Activated T-cell treated with anti-CD3 and anti-CD28 coated beads, Interleukin-2, amount 50 U/mL, for 48 hours (primary cell): ENCODE results near the gene FAHD2A.
"Not testable (repeated sequence)": the region's sequence is repeated elsewhere in the genome, so short reads cannot be mapped to it uniquely, and the experiment has no call there.

ENCODE experiments used
- DNase-seq, 2 experiments: peaks; one replicate each; pipeline ENCODE4 v3.0.0-alpha.2; 2020

FAHD2A gene

DNA sequence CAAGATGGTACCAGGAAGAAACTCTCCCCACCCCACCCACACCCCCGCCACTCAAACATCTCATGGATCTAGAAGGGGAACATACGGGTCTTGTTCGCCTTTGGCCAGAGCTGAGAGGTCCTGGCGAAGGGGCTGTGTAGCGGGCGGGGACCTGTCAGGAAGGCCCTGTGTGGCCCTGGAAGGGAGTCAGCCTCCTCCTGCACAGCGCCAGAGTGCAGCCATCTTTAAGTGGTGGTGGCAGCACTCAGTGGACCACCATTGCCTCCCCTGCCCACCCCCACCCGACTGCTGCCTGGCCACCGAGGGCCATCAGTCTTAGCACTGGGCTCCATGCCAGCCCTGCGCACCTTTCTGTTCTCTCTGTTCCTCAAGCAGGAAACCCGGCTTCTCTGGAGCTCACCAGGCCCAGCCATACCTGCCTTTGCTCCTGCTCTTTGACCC, 11.6 kb upstream of the FAHD2A start:
- DNase-seq = no peak

DNA sequence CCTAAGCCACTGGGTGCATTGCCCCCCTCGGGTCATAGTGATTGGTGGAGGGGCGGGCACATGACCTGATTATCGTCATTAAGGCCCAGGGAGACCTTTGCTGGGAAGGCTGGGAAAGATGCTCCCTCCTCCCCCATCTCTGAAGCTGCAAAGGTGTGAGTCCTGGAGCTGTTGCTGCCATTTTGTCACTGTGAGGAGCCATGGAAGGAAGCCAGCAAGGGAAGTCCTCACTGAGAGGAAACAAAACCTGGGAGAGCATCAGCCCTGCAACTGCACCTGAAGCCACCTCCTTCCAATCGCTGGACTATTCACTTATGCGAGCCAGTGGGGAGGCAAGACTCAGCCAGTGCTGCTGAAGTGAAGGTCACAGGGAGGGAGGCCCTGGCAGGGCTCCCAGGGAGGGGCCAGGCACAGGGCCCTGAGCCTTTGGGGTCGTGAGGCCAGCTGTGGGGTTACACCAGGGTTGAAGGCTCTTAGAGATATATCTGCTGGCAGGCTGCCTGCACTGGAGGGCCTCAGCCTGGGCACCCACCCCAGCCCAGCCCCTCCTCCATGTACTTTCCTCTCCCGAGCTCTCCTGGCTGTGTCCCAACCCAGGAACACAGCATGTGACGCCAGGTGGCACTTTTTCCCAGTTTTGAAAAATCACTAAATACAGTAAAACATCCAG, 10.7 kb upstream of the FAHD2A start:
- DNase-seq = no peak

DNA sequence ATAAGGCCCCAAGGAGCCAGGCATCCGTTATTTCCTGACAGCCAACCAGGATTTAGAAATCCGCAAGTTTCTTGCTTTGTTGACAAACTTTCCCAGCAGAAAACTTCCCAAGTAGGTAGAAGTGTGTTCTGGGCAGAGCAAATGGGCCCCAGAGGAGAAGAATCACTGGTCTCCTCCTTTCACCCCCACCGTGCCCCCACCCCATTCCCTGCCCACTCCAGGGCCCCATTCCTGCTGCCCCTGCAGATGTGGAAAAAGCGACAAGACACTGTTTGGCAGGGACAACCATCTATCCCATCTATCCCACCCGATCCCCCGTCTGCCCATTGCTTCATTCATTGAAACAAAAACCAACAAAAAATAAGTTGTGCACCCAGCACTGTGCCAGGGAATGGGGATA, 10.2 kb upstream of the FAHD2A start:
- no peak for DNase-seq

DNA sequence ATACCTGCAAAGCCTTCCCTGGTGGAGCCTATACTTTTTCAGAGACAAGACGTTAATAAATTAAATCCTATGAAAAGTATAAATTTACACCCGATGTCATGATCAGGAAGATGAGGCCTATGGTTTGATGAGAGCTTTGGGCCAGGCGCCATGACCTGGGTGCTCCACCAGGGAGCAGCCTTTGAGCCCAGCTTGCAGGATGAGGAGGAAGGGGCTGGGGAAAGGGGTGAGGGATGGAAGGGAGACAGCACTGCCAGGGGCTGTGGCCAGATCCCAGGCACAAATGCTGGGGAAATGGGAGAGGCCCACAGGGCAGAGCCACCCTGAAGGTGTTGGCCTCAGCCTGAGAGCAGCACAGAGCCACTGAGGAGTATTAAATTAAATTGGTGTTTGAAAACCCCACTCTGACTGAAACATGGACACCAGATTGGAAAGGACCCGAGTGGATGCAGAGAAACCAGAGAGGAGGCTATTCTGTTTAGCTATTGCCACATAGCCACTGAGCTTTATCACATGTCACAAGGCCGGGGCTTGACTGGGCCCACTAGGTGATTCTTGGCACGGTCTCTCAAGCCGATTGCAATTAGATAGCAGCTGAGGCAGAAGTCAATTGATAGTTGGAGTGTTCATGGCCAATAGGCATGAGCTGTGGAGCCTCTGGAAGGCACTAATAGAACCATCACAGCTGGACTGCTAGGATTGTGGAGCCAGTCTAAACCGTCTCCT, 9.6 kb upstream of the FAHD2A start:
- DNase-seq = no peak

DNA sequence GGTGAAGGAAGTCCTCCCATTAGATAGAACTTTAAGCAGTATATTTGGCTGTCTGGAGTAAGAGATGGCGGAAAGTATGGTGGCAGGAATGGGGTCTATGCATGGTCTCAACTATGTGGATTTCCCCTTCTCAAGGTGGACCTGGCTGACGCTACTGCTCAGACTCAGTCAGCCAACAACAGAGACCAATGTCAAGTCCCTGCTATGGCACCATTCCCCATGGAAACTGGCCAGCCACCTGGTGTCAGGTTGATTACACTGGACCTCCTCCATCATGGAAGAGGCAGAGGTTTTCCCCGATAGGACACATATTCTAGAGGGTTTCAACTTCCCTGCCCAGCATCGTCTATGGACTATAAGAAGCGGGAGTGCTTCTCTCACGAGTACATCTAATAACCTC, 8.6 kb upstream of the FAHD2A start:
- no peak for DNase-seq

DNA sequence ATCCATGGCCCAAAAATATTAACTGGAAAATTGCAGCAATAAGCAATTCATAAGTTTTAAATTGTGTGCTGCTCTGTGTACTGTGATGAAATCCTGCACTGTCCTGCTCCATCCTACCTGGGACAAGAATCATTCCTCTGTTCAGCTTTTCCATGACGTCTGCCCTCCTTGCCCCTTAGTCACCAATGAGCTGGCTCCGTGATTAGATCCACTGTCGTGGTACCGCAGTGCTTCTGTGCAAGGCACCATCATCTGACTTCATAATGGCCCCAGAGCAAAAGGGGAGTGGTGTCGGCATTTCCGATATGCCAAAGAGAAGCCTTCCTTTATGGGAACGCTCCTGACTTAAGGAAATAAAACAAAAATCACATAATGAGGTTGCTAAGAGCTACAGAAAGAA, 3.4 kb upstream of the FAHD2A start:
- no peak for DNase-seq

DNA sequence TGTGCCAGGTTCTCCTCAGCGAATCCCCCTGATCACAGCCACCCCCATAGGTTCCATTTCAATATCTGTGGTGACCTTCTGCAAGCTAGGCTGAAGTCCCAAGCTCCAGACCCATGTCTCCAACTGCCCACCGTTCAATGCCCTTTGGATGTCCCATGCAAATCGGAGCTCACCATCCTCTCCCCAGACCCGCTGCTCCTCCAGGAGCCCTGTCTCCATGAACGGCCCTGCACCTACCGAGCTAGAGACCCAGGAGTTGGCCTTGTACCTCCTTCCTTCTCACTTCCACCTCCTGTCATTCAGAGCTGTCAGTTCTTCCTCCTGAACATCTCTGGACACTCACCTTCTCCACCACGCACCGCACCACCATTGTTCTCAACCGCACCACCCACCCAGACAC, 1.0 kb upstream of the FAHD2A start:
- no peak for DNase-seq

DNA sequence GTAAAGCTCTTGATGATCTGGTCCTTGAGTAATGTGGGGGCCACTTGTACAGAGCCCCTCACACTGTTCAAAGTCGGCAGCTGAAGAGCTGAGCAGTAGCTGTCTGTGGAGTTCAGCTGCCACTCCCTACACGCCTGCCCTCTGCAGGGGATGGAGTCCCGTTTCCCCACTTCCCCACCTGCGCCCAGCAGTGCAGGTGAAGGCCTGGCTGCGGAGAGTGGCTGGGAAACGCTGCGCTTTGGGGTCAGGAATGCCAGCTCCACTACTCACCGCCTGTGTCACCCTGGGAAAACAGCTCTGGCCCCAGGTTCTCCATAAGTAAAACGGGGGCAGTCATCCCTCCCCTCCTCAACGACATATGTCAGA, 521 bp upstream of the FAHD2A start:
- not testable (repeated sequence) for DNase-seq

DNA sequence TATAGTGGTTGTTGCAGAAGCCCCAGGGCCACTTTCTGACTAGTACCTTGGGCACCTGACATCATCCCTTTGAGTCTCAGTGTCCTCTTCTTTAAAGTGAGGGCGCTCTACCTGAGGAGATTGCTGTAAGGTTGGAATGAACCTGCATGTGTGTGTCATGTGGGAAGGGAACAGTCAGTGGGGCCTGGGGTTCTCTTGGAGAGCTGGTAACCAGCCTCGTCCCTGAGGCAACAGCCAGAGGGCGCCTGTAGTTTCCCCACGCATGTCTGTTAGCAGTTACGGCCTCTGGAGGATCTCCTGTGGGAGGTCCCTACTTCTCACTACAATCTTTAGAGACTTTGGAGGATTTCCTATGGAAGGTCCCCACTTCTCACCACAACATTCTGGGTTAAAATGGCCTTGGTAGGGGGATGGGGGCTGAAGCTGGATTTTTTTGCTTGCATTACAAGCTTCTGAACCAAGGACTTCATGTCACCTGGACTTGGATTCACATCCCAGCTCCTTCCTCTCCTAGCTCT, 755 bp downstream of the FAHD2A start:
- peak in 1 of 2 experiments; percentile 55 for DNase-seq

DNA sequence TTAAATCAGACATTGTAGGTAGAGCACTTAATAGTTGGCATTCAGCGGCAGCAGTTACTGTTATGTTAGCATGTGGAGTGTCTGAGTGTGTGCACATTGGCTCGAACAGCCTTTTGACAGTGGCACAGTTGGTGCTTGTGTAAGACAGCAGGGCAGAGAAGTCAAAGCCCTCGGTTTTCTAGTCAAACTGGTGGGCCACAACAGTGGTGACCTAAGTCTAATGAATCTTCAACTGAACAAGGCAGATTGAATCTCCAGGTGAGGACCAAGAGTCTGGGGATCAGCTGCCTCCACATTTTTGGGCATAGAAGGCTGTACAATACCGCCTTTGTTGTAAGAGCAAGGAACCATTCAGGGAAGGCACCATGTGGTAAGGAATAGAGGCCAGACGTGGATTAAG, 1.3 kb downstream of the FAHD2A start:
- not testable (repeated sequence) for DNase-seq

DNA sequence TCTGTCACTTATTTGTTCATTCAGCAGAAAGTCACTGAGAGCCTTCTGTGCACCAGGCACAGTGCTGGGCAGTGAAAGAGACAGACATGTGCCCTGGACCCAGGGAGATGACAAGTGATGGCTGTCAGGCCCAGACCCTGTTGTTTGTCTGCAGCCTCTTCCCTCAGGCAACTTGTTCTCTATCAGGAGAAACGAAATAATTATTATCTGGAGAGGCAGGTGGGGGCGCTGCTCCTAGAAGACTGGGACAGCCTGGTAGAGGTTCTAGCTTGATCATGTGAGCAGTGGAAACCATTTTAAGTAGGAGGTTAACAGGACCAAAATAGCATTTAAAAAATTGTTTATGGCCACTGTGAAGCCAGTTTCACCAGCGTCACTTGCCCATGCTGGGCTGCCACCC, 2.2 kb downstream of the FAHD2A start:
- DNase-seq = not testable (repeated sequence)

DNA sequence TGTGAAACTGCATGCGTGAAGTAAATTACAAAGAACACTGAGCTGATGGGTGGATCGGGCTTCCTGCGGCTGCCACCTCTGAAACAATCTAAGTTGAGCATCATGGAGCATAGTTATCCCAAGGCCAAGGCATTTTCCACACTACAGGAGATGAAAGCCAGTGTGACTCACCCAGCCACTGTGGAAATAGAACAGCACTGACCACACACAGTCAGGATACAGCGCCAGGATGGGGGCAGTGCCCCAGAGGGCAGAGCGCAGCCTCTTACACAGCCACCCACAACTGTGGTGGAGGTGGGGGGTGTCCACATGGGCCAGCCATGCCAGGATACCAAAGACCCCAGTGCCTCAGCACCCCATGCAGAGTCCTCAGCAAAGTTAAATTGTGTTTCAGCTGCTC, 8.7 kb downstream of the FAHD2A start:
- DNase-seq = not testable (repeated sequence)

DNA sequence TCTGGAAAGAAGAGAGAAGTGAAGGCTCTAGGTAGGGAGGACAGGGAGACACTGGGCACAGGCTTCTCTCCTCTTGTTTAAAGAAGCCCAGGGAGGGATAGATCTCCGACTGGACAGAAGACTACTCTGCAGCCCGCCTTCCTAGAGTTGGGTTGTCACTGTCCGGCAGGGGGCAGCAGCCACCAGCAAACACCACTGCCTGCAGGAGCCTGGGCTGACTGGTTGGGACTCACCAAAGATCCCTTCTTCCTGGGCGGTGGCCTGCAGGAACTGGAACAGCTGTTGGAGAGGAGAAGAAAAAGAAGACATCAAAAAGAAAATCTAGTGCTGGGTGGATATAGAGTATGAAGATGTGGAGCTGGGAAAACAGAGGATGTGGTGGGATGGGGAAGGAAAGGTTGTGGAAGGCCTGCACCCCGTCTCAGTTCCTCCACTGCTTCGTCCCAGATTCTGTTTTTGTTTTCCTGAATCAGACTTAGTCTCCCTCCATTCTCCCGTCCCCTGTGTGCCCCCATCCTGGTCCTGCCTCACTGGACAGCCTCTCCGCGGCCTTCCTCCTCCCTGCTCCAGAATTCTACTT, 11.6 kb downstream of the FAHD2A start:
- DNase-seq = peak; percentile 74 to 80

DNA sequence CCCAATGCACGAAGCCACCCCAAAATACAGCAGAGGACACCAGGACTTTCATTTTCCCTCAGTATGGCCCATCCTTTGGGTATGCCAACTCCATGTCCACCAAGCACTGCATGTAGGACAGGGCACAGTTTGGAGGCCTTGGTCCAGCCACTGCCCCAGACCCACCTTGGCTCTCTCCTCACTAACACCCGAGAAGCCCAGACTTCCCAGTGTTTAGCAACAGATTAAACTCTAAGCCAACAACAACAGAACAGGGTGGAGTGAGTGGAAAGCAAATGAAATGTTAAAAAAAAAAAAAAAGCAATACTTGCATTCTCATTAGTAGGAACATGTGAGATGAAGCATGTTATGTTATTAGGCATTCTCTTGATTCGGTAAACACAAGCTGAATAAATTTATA, 12.6 kb downstream of the FAHD2A start:
- DNase-seq = not testable (repeated sequence)

DNA sequence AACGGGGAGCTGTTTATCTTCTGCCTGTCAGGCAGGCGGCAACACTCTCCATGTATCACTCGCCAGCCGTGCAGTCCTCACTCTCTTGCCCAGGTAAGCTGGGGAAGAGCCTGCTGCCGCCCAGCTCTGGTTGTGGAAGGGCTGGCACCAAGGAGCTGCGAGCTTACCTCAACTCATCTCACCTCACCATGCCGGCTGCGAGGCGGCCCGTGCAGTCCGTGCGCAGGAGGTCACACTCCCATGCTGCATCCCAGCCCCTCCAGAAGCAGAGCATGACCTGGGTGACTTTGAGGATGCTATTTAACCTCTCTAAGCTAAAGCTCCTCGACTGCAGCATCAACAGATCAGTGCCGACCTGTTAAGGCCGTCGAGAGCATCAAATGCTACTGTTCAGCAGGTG, 13.1 kb downstream of the FAHD2A start:
- DNase-seq = not testable (repeated sequence)

DNA sequence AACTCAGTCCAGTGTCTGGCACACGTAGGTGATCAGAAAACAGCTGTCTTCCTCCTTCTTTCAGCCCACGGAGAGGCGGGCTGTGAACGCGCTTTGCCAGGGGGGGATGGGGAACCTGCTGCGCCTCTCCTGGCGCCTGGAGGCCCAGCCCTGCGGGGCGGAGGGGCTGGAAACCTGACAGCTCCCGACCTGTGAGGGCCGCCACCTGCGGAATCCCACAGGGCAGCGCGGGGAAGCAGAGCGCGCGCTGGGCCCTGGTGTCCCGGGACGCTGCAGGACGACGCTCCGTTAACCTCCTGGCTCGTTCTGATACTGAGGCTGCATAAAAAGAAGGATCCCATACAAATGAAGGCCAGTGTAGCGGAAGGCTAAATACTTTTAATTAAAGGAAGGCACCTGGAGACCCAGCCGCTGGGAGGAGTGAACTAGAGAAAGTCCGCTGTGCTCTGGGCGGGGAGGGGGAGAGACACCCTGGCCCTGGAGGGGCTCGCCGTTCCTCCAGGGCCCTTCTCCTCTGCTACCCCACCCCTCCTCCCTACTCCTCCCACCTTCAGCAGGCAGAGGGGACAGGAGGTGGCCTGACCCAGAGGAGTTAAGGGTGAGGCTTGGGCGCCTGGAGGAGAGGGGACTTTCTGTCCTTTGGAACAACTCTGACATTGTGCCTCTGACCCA, 24.8 kb downstream of the FAHD2A start:
- not testable (repeated sequence) for DNase-seq

DNA sequence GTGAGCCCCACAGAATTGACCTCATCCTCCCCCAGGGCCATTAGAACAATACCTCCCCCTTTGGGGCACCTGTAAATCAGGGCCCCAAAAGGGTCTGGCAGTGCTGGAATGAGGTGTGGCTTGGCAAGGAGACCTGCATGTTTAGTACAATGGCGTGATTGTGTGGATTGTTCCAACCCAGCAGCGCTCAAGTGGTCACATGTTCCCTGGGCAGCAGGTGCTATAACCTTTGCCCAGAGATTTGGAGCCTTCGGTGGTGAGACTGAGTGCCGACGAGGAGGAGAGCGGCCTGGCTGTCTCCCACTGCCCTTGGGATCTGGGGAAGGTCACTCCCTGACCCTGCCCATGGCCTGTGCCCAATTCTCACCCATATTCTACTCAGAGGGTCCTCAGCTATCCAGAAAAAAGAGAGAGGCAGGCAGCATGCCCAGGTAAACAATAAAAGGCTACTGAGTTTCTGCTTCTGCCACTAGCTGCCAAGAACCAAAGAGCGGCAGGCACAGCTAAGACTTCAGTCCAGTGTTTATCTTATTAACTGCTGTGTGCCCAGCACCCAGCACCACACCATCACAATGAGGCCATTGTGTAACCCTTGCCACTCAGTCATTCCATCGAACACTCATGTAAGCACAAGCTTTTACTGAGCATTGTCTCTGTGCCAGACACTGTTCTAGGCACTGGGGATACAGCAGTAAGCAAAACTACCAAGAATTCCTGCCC, 27.4 kb downstream of the FAHD2A start:
- not testable (repeated sequence) for DNase-seq

DNA sequence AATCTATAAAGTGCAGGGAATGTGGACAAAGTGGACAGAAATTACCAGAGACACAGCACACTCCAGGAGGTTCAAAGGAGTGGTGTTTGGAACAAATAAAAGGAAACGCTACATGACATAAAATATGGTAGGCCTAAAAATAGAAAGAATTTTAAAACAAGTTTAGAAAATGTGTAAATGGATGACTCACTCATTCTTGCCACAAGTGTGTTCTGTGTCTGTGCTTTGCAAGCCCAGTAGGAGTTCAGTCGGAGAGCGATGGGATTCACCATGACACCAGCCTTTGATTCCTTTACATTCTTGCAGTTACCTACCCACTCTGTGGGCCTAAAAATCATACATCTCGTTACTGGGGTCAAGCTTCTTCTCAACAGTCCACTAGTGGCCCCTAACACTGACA, 30.9 kb downstream of the FAHD2A start:
- DNase-seq = not testable (repeated sequence)

DNA sequence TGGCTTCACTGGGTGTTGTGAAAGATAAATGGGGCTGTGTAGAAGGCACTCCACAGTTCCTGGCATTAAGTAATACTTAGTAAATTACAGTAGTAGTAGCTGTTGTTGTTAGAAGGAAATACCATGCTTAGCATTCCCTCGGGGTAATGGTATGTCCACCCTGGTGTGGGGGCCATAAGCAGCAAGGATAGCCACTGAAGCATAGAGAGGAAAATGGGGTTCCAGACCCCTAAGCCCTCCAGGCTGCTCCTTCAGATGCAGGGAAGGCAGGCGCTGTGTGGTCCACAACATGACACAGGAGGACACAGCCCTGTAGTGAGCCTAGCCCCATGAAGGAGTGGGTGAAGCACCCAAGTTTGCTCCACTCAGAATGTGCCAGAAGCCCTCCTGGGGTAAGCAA, 31.5 kb downstream of the FAHD2A start:
- DNase-seq = not testable (repeated sequence)

DNA sequence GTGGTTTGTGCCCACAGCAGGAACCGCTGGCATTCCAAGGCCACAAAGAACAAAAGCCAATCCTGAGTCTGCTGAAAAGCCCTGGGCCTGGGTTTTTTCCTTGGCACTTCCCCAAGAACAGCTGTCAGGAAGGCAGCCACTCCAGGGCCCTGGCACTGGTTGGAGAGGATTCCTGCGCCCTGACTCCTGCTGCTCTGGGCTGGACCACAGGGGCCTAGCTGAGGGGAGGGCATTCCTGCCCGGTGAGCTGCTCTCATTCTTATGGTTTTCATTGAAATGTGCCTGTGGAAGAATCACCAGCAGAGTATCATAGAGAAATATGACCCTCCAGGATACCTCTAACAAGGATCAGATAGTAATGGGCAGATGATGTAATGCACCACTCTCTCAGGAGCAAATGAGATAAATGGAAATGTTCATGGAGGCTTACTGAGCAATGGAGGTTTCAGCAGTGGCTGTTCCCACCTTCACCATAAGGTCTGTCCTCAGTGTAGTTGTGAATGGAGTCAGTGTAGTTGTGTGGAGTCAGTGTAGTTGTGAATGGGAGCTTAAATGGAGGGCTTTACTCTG, 32.1 kb downstream of the FAHD2A start:
- DNase-seq = not testable (repeated sequence)

DNA sequence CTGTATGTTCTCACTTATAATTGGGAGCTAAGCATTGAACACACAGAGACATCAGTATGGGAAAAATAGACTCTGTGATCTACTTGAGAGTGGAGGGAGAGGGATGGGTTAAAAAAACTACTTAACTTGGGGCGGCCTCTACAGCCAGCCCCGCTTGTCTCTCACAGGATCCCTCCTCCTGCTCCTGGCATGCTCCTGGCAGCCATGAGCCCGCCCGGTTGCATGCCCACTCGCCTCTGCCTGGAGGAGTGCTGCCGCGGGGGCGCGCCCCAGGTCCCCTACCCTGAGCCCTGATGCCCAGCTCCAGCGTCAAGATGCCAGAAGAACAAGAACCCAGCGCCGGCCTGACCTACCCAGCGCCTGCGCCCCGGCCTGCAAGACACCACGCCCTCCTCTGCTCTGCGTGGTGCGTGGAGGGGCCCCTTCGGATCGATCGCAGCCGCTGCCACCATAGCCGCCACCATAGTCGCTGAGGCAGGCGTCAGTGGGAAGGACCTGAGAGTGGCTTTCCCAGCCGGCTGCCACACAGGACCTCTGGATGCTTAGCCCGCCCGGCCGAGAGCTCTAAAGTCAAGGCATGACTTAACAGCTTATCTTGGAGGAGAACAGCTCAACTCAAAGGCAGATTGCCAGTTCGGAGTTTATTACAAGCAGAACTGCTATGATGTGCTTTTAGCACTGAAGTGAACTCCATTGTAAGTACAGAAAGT, 32.8 kb downstream of the FAHD2A start:
- not testable (repeated sequence) for DNase-seq

DNA sequence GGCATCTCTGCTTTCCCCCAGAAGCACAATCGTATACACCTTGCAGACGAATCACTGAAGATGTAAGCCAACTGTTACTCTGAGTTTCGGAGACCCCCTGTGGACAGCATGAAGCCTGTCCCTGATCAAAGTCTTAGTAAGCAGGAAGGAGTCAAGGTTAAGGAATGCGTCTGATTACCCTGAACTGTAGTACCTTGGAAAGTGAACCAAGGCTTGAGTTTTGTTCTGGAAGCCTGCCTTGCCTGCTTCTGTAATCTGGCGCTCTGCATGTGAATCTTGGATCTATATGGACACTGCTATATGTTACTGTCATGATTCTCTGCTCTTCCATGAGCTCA, 33.3 kb downstream of the FAHD2A start:
- not testable (repeated sequence) for DNase-seq
